A549 (cell line): ENCODE results near the gene ITPRIPL1. TPM values are rescaled to one million over a fixed set of nuclear protein-coding genes. Genes with fewer than 3 reads are reported as not detected.

Source experiments
- ATAC-seq, 2 experiments: fragments of 200-7000 bp in 1 of 2; fragments of >200 bp in 1 of 2; cut with Nextera tagmentation in 1 of 2; cut with Tn5 transposase in 1 of 2; 3 replicates each; pipeline versions ENCODE4 v1.8.0 to v1.9.1; 2018 to 2020; ENCODE audit warnings: mild to moderate bottlenecking in 1 of 2, moderate library complexity in 1 of 2
- CTCF ChIA-PET: fragments of 300-600 bp; sonication (Branson Sonifier 250); formaldehyde crosslinking; extraction: SDS; loops from one replicate; lab custom pipeline; 2021; ENCODE audit warnings: antibody characterized with exemption, inconsistent platforms; lab: Yijun Ruan, JAX
- POLR2A ChIA-PET: fragments of 350-600 bp; formaldehyde crosslinking; extraction: SDS; loops from one replicate; lab custom pipeline; 2021; ENCODE audit warnings: antibody characterized with exemption, inconsistent platforms; lab: Yijun Ruan, JAX
- DNase-seq, 2 experiments: peaks; one replicate each; pipeline versions ENCODE4 v3.0.0 to v3.0.0-alpha.2; 2011 to 2016; ENCODE audit warnings: low read depth in 1 of 2, low spot score in 1 of 2
- FAIRE-seq: peaks from 2 replicates; lab custom pipeline; 2011; peaks lifted over from hg19 to GRCh38; lab: Jason Lieb, UNC
- H3K27ac ChIP-seq, 2 experiments: fragments of >200 bp; sonication (Bioruptor Twin); formaldehyde crosslinking; 3 replicates each; pipeline ENCODE4 v1.5.1; 2016 to 2017
- H3K4me1 ChIP-seq: fragments of >200 bp; sonication (Bioruptor Twin); formaldehyde crosslinking; 3 replicates; pipeline ENCODE4 v1.6.1; 2016
- H3K4me2 ChIP-seq: fragments of >200 bp; sonication (Bioruptor Twin); formaldehyde crosslinking; 3 replicates; pipeline ENCODE4 v1.6.1; 2016
- H3K4me3 ChIP-seq: fragments of >200 bp; sonication (Bioruptor Twin); formaldehyde crosslinking; 3 replicates; pipeline ENCODE4 v1.5.1; 2016
- H3K9me3 ChIP-seq: fragments of >200 bp; sonication (Bioruptor Twin); formaldehyde crosslinking; 3 replicates; pipeline ENCODE4 v1.6.1; 2016
- ATOH8 ChIP-seq: fragments of 250-450 bp; sonication (Bioruptor Pico); IDR thresholded peaks from 2 replicates; pipeline ENCODE4 v1.5.0; 2020; ENCODE audit warnings: low read depth, mild to moderate bottlenecking, moderate library complexity
- BHLHE40 ChIP-seq: IDR thresholded peaks from 2 replicates; pipeline ENCODE4 v1.6.1; 2012; ENCODE audit warnings: low read depth, low read length, inconsistent platforms
- CHD4 ChIP-seq: fragments of 200-600 bp; sonication (generic); IDR thresholded peaks from 2 replicates; pipeline ENCODE4 v1.6.1; 2016; ENCODE audit warnings: antibody characterized with exemption, mild to moderate bottlenecking, borderline replicate concordance
- ELK1 ChIP-seq: fragments of 150-350 bp; IDR thresholded peaks from 2 replicates; pipeline ENCODE4 v1.6.1; 2014; ENCODE audit warnings: low read depth, mild to moderate bottlenecking, low read length
- EP300 ChIP-seq, 2 experiments: fragments of >200 bp; sonication (Bioruptor Twin); formaldehyde crosslinking; IDR thresholded peaks; 2 replicates in 1 of 2; 3 replicates in 1 of 2; pipeline ENCODE4 v1.6.1; 2016 to 2017
- ESRRA ChIP-seq: fragments of 150-350 bp; IDR thresholded peaks from 2 replicates; pipeline ENCODE4 v1.6.1; 2014; ENCODE audit warnings: mild to moderate bottlenecking, low read length, borderline replicate concordance
- GATA3 ChIP-seq: IDR thresholded peaks from 2 replicates; pipeline ENCODE4 v1.6.1; 2012; ENCODE audit warnings: borderline replicate concordance
- HEYL ChIP-seq: fragments of 250-450 bp; sonication (Bioruptor Pico); IDR thresholded peaks from 2 replicates; pipeline ENCODE4 v1.8.0; 2021; ENCODE audit warnings: mild to moderate bottlenecking, moderate library complexity
- HOXB13 ChIP-seq: fragments of 250-450 bp; sonication (Bioruptor Pico); IDR thresholded peaks from 2 replicates; pipeline ENCODE4 v1.5.0; 2020; ENCODE audit warnings: low read depth, mild to moderate bottlenecking, moderate library complexity
- KDM1A ChIP-seq: fragments of 200-600 bp; sonication (generic); IDR thresholded peaks from 2 replicates; pipeline ENCODE4 v1.6.1; 2016; ENCODE audit warnings: low read depth, mild to moderate bottlenecking
- POLR2AphosphoS2 ChIP-seq: conservative IDR thresholded peaks from 2 replicates; pipeline ENCODE4 v1.6.1; 2012; ENCODE audit warnings: low read length, improper control_type of control experiment, inconsistent platforms
- RAD21 ChIP-seq, 2 experiments: fragments of >200 bp in 1 of 2; sonication (Bioruptor Twin) in 1 of 2; formaldehyde crosslinking in 1 of 2; IDR thresholded peaks in 1 of 2; conservative IDR thresholded peaks in 1 of 2; 2 replicates in 1 of 2; 3 replicates in 1 of 2; pipeline ENCODE4 v1.6.1; 2012 to 2018; ENCODE audit warnings: inconsistent platforms in 1 of 2
- RNF2 ChIP-seq: fragments of 200-600 bp; sonication (generic); IDR thresholded peaks from 2 replicates; pipeline ENCODE4 v1.6.1; 2016; ENCODE audit warnings: low read depth, mild to moderate bottlenecking, antibody characterized with exemption, moderate library complexity, borderline replicate concordance
- SMC3 ChIP-seq: fragments of >200 bp; sonication (Bioruptor Twin); formaldehyde crosslinking; IDR thresholded peaks from 3 replicates; pipeline ENCODE4 v1.6.1; 2018; ENCODE audit warnings: inconsistent platforms
- ZNF302 ChIP-seq: fragments of 250-450 bp; sonication (Bioruptor Pico); IDR thresholded peaks from 2 replicates; pipeline ENCODE4 v1.9.0; 2021; ENCODE audit warnings: inconsistent platforms, mild to moderate bottlenecking, moderate library complexity
- ZSCAN20 ChIP-seq: fragments of 250-450 bp; sonication (Bioruptor Pico); IDR thresholded peaks from 2 replicates; pipeline ENCODE4 v1.8.0; 2022; ENCODE audit warnings: mild to moderate bottlenecking, moderate library complexity
- WGBS: methylation state at CpG from one replicate; pipeline ENCODE4 v1.1.6; 2017; ENCODE audit errors: missing lambda C conversion rate; 5-methylcytosine and 5-hydroxymethylcytosine counted together
- polyA plus RNA-seq, 4 experiments: library from polyadenylated mRNA; depleted of rRNA in 3 of 4; stranded (reverse); fragments of >200 nt; fragmentation: RNase III in 1 of 4; extraction: RNeasy Plus Mini Kit Qiagen cat#74134 plus additional on column Dnase treatment in 1 of 4; gene quantifications; 2 replicates in 3 of 4; 3 replicates in 1 of 4; pipeline ENCODE4 v1.2.3, GENCODE V29; 2011 to 2017
- TF ChIP-seq, protein P1 (sequence below): fragments of >200 bp; sonication (Bioruptor Twin); formaldehyde crosslinking; IDR thresholded peaks from 2 replicates; pipeline ENCODE4 v1.6.1; 2016
- TF ChIP-seq, protein P2 (sequence below): fragments of >200 bp; sonication (Bioruptor Twin); formaldehyde crosslinking; IDR thresholded peaks from 3 replicates; pipeline ENCODE4 v1.5.1; 2016
- TF ChIP-seq, protein P3 (sequence below): fragments of 200-600 bp; sonication (generic); IDR thresholded peaks from 2 replicates; pipeline ENCODE4 v1.6.1; 2016; ENCODE audit warnings: antibody characterized with exemption, mild to moderate bottlenecking, moderate library complexity

The ITPRIPL1 gene
- polyA plus RNA-seq, 2 of the 4 experiments (the other 2 are of a cell fraction), result not detected

DNA sequence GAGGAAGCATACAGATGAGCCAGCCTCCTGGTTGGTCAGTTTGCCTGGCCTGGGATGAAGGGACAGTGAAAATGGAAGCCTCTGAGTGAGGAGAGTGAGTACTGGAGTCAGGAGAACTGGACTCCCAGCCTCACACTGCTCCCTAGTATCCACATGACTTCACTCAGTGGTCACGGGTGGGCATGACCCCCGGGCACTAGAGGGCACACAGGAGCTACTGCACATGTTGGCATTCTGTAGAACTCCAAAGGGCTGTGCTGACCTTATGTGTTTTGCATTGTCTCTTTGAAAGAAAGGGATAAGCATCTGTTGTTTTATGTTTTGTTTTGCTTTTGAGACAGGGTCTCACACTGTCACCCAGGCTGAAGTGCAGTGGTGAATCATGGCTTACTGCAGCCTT is 34.2 kb downstream of the ITPRIPL1 start:
- no peak overlapping the region for H3K27ac ChIP-seq
- peak; percentile 89 for ATAC-seq
- peak in 1 of 2 experiments; percentile 29 for DNase-seq
- no peaks in the 10 kb centered on the region for H3K4me1 ChIP-seq
- CTCF ChIA-PET, result interaction anchor here (0.6 to 1.5 kb wide), 3 partner anchors 32 to 252 kb away, joined by 3 to 8 read pairs (median 4); no protein-coding TSS in a partner anchor
- no peak for FAIRE-seq
- no peak overlapping the region for H3K4me2 ChIP-seq
- TF ChIP-seq ZSCAN20 (CRISPR knock-in tag), result no peak
- no peak for TF ChIP-seq HEYL (CRISPR knock-in tag)
- TF ChIP-seq EP300 (IDR thresholded peaks at IDR 0.05), result no peak
- no peak for TF ChIP-seq GATA3
- no peak for TF ChIP-seq RNF2
- TF ChIP-seq CHD4, result no peak
- TF ChIP-seq SMC3, result peak; percentile 44
- no peak for TF ChIP-seq ELK1
- TF ChIP-seq, protein P1, sequence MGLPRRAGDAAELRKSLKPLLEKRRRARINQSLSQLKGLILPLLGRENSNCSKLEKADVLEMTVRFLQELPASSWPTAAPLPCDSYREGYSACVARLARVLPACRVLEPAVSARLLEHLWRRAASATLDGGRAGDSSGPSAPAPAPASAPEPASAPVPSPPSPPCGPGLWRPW, result no peak
- TF ChIP-seq RAD21 (conservative IDR thresholded peaks at IDR 0.05 in 1 of 2, IDR thresholded peaks at IDR 0.05 in 1 of 2), result peak; percentile 46 to 49; a peak in 4 of 5 replicates
- no peak for TF ChIP-seq ESRRA
- TF ChIP-seq, protein P2, sequence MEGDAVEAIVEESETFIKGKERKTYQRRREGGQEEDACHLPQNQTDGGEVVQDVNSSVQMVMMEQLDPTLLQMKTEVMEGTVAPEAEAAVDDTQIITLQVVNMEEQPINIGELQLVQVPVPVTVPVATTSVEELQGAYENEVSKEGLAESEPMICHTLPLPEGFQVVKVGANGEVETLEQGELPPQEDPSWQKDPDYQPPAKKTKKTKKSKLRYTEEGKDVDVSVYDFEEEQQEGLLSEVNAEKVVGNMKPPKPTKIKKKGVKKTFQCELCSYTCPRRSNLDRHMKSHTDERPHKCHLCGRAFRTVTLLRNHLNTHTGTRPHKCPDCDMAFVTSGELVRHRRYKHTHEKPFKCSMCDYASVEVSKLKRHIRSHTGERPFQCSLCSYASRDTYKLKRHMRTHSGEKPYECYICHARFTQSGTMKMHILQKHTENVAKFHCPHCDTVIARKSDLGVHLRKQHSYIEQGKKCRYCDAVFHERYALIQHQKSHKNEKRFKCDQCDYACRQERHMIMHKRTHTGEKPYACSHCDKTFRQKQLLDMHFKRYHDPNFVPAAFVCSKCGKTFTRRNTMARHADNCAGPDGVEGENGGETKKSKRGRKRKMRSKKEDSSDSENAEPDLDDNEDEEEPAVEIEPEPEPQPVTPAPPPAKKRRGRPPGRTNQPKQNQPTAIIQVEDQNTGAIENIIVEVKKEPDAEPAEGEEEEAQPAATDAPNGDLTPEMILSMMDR, result peak; percentile 40
- no peak for TF ChIP-seq HOXB13 (CRISPR knock-in tag)
- TF ChIP-seq KDM1A, result no peak
- TF ChIP-seq ATOH8 (CRISPR knock-in tag), result no peak
- TF ChIP-seq BHLHE40, result no peak
- 72% methylated on average over 2 of the region's 2 CpGs for WGBS
- H3K4me3 ChIP-seq, result no peak overlapping the region
- no peaks in the 10 kb centered on the region for H3K9me3 ChIP-seq
- POLR2A ChIA-PET, result no interaction called here

DNA sequence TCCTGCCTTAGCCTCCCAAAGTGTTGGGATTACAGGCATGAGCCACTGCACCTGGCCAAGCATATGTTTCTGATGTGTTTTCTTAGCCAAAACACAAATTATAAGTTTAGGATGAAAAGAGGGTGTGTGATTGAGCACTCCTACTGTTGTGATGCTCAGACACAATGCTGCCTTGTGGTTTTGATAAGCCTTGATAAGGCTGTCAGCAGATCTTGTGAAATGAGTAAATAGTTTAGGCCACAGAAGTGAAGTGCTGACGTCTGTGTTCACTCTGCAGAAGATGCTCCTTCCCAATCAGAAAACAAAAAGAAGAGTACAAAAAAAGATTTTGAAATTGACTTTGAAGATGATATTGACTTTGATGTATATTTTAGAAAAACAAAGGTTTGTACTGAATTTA is 34.7 kb downstream of the ITPRIPL1 start:
- ATAC-seq, result no peak
- TF ChIP-seq, protein P3, sequence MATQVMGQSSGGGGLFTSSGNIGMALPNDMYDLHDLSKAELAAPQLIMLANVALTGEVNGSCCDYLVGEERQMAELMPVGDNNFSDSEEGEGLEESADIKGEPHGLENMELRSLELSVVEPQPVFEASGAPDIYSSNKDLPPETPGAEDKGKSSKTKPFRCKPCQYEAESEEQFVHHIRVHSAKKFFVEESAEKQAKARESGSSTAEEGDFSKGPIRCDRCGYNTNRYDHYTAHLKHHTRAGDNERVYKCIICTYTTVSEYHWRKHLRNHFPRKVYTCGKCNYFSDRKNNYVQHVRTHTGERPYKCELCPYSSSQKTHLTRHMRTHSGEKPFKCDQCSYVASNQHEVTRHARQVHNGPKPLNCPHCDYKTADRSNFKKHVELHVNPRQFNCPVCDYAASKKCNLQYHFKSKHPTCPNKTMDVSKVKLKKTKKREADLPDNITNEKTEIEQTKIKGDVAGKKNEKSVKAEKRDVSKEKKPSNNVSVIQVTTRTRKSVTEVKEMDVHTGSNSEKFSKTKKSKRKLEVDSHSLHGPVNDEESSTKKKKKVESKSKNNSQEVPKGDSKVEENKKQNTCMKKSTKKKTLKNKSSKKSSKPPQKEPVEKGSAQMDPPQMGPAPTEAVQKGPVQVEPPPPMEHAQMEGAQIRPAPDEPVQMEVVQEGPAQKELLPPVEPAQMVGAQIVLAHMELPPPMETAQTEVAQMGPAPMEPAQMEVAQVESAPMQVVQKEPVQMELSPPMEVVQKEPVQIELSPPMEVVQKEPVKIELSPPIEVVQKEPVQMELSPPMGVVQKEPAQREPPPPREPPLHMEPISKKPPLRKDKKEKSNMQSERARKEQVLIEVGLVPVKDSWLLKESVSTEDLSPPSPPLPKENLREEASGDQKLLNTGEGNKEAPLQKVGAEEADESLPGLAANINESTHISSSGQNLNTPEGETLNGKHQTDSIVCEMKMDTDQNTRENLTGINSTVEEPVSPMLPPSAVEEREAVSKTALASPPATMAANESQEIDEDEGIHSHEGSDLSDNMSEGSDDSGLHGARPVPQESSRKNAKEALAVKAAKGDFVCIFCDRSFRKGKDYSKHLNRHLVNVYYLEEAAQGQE, result no peak
- TF ChIP-seq, protein P2, result no peak
- TF ChIP-seq POLR2AphosphoS2 (no peak), ZNF302 (CRISPR knock-in tag) (no peak)
- POLR2A ChIA-PET, result no interaction called here
- no peak overlapping the region for H3K4me2 ChIP-seq
- no peak for DNase-seq
- CTCF ChIA-PET, result interaction anchor here (0.6 to 1.5 kb wide), 3 partner anchors 33 to 252 kb away, joined by 3 to 8 read pairs (median 4); no protein-coding TSS in a partner anchor
- H3K4me3 ChIP-seq, result no peak overlapping the region
- no peaks in the 10 kb centered on the region for H3K4me1 ChIP-seq
- no peak for FAIRE-seq
- no peak overlapping the region for H3K27ac ChIP-seq
- no peaks in the 10 kb centered on the region for H3K9me3 ChIP-seq
- WGBS, result 95% methylated on average over 1 of the region's 1 CpG
